Panc1 (cell line): ENCODE measurements around the gene FBXL14.

Experiments used
- POLR2AphosphoS5 ChIP-seq: IDR thresholded peaks from 2 replicates; pipeline ENCODE4 v1.6.1; 2012; ENCODE audit warnings: mild to moderate bottlenecking, low read depth, low read length, moderate library complexity
- SIN3A ChIP-seq: IDR thresholded peaks from 2 replicates; pipeline ENCODE4 v1.6.1; 2012; ENCODE audit warnings: low read depth, mild to moderate bottlenecking, low read length, moderate library complexity, borderline replicate concordance; ENCODE audit not compliant: insufficient read depth
- TCF7L2 ChIP-seq: IDR thresholded peaks from 2 replicates; pipeline ENCODE4 v1.6.1; 2011; ENCODE audit warnings: mild to moderate bottlenecking, low read depth, low read length, inconsistent platforms
- TF ChIP-seq, protein P1 (sequence below): fragments of 450-650 bp; IDR thresholded peaks from 2 replicates; pipeline ENCODE4 v1.5.1; 2017; ENCODE audit warnings: mild to moderate bottlenecking
- TF ChIP-seq, protein P2 (sequence below), 2 experiments: IDR thresholded peaks; 2 replicates each; pipeline ENCODE4 v1.6.1; 2011 to 2012; ENCODE audit warnings: low read depth in 2 of 2, control low read depth in 1 of 2, low read length in 1 of 2, mild to moderate bottlenecking in 1 of 2, moderate library complexity in 1 of 2; ENCODE audit not compliant: insufficient read depth in 1 of 2

DNA sequence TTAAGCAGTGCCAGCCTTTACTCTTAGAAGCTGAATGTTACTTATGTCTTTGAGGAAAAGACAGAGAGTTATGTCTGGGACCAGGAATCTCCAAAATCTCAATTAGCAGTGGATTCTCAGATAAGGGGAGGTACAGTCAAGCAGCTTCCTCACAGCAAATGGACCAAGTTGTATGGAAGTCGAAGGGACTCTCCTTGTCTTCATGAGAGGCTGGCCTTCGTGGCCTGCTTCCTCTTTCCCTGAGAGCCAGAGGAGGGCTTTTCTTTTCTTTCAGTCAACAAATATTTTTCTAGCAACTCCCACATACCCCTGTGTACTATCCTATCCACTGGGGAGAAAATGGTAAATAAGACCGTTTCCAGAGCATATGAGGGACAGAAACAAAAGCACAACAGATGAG is 28.0 kb upstream of the FBXL14 start:
- TF ChIP-seq, protein P1, sequence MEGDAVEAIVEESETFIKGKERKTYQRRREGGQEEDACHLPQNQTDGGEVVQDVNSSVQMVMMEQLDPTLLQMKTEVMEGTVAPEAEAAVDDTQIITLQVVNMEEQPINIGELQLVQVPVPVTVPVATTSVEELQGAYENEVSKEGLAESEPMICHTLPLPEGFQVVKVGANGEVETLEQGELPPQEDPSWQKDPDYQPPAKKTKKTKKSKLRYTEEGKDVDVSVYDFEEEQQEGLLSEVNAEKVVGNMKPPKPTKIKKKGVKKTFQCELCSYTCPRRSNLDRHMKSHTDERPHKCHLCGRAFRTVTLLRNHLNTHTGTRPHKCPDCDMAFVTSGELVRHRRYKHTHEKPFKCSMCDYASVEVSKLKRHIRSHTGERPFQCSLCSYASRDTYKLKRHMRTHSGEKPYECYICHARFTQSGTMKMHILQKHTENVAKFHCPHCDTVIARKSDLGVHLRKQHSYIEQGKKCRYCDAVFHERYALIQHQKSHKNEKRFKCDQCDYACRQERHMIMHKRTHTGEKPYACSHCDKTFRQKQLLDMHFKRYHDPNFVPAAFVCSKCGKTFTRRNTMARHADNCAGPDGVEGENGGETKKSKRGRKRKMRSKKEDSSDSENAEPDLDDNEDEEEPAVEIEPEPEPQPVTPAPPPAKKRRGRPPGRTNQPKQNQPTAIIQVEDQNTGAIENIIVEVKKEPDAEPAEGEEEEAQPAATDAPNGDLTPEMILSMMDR = no peak
- TF ChIP-seq SIN3A (no peak), POLR2AphosphoS5 (no peak), TCF7L2 (no peak)
- TF ChIP-seq, protein P2, sequence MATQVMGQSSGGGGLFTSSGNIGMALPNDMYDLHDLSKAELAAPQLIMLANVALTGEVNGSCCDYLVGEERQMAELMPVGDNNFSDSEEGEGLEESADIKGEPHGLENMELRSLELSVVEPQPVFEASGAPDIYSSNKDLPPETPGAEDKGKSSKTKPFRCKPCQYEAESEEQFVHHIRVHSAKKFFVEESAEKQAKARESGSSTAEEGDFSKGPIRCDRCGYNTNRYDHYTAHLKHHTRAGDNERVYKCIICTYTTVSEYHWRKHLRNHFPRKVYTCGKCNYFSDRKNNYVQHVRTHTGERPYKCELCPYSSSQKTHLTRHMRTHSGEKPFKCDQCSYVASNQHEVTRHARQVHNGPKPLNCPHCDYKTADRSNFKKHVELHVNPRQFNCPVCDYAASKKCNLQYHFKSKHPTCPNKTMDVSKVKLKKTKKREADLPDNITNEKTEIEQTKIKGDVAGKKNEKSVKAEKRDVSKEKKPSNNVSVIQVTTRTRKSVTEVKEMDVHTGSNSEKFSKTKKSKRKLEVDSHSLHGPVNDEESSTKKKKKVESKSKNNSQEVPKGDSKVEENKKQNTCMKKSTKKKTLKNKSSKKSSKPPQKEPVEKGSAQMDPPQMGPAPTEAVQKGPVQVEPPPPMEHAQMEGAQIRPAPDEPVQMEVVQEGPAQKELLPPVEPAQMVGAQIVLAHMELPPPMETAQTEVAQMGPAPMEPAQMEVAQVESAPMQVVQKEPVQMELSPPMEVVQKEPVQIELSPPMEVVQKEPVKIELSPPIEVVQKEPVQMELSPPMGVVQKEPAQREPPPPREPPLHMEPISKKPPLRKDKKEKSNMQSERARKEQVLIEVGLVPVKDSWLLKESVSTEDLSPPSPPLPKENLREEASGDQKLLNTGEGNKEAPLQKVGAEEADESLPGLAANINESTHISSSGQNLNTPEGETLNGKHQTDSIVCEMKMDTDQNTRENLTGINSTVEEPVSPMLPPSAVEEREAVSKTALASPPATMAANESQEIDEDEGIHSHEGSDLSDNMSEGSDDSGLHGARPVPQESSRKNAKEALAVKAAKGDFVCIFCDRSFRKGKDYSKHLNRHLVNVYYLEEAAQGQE (IDR thresholded peaks at IDR 0.05; ENCODE audit: insufficient read depth in 1 of 2, low read depth in 2 of 2, low read length in 1 of 2) = no peak
